A673 (cell line): ENCODE results near the gene DSPP.

Source experiments
- CTCF ChIP-seq: fragments of 300-800, 200-600 bp; sonication (generic); conservative IDR thresholded peaks from 2 replicates; pipeline ENCODE4 v1.5.1; 2017; ENCODE audit warnings: low read depth, mild to moderate bottlenecking, antibody characterized with exemption, low read length, moderate library complexity, mixed read lengths
- EZH2 ChIP-seq: fragments of 200-600 bp; sonication (generic); IDR thresholded peaks from 2 replicates; pipeline ENCODE4 v1.6.1; 2017; ENCODE audit warnings: borderline replicate concordance, low read depth, mild to moderate bottlenecking, mixed read lengths, antibody characterized with exemption, low read length; ENCODE audit not compliant: poor library complexity, severe bottlenecking

GRCh38 chr4:87632469-87632868 is 24.1 kb downstream of the DSPP start:
- TF ChIP-seq CTCF (no peak), EZH2 (no peak)
